GM12873 (cell line): Measurements from ENCODE around the gene AVPR2.

ENCODE experiments used
- TF ChIP-seq, protein P1 (sequence below): IDR thresholded peaks from 2 replicates; pipeline ENCODE4 v1.5.1; 2012; ENCODE audit warnings: low read depth, mild to moderate bottlenecking, moderate library complexity, low read length, control low read depth; ENCODE audit not compliant: insufficient read depth; ENCODE audit errors: missing control alignments

Gene AVPR2

DNA sequence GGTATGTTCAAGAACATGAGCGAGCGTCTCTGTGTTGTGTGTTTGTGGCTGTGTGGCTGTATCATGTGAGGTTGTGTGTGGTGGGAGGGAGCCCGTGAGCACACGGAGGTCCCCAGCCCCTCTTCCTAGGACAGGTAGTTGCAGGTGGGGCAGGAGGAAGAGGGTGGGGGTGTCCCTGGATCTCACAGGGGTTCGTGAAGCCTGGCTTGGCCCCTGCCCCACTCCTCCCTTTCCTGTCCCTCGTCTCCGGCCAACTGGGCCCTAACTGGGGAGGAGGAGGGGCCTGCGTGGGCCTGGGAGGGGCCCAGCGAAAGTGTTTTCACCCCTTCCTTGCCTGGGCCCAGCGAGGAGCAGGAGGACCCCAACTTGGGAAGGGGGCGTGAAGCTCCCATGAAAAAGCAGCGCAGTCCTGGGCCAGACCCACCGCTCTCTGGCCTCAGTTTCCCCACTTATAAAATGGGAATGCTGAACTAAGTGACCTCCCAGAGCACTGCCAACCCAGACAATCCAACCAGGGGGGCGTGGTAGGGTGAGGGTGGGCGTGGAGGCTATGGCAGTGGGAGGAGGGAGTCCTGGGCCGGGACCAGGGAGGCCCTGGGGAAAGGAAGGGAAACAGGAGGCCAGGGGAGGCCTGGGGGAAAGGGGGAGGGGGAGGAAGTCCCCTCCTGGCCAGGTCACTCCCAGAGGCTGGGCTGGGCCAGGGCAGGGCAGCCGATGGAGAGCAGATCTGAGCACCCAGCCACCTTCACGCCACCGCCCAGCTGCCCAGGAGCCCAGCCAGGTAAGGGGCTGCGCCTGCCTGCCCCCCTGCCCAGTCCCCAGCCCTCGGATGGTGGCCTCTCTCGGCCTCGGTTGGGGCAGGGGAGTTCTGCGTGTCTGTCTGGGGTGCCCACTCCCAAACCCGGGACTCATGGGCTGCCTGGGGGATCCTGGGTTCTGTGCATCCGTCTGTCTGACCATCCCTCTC lies at the start of gene AVPR2:
TSS of gene AVPR2 (plus strand) at position 683 of the 967 bp plus-strand sequence. CDS start 473 bp downstream, outside the sequence.
- TF ChIP-seq, protein P1, sequence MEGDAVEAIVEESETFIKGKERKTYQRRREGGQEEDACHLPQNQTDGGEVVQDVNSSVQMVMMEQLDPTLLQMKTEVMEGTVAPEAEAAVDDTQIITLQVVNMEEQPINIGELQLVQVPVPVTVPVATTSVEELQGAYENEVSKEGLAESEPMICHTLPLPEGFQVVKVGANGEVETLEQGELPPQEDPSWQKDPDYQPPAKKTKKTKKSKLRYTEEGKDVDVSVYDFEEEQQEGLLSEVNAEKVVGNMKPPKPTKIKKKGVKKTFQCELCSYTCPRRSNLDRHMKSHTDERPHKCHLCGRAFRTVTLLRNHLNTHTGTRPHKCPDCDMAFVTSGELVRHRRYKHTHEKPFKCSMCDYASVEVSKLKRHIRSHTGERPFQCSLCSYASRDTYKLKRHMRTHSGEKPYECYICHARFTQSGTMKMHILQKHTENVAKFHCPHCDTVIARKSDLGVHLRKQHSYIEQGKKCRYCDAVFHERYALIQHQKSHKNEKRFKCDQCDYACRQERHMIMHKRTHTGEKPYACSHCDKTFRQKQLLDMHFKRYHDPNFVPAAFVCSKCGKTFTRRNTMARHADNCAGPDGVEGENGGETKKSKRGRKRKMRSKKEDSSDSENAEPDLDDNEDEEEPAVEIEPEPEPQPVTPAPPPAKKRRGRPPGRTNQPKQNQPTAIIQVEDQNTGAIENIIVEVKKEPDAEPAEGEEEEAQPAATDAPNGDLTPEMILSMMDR, result no peak

DNA sequence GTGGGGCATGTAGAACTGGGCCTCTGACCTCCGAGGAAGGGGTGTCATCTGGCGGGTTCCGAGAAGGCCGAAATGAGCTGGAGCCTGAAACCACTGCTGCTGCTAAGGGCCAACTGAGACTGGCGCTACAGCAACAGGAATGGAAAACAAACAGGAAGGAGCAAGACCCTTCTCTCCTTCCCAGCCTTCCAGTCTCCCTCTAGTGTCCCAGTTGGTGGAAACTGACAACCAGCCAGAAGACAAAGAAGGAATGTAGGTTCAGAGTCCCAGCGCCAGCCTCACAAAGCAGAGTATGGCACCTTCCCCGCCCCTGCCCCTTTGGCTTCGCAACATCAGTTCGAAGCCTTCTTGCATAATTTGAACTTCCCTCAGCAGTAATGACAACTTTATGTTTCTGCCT lies 49.8 kb upstream of the AVPR2 start:
- TF ChIP-seq, protein P1, result no peak

DNA sequence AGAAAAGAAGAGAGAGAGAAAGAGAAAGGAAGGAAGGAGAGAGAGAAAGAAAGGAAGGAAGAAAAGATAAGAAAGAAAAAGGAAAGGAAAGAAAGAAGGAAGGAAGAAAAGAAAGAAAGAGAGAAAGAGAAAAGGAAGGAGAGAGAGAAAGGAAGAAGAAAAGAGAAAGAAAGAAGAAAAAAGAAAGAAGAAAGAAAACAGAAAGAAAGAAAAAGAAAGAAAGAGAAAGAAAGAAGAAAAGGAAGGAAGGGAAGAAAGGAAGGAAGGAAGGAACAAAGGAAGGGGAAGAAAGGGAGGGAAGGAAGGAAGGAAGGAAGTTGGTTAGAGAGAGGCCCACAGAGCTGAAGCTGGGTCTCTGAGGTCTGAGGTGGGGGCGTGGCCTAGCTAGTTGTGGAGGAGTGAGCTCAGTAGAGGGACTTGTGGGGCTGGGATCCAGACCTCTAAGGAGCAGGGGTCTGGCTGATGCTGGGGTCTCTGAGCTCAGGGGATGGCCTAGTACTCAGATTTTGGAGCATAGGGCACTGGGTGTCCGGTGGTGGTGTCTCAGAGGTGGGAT lies 47.0 kb upstream of the AVPR2 start:
- TF ChIP-seq, protein P1, result no peak

DNA sequence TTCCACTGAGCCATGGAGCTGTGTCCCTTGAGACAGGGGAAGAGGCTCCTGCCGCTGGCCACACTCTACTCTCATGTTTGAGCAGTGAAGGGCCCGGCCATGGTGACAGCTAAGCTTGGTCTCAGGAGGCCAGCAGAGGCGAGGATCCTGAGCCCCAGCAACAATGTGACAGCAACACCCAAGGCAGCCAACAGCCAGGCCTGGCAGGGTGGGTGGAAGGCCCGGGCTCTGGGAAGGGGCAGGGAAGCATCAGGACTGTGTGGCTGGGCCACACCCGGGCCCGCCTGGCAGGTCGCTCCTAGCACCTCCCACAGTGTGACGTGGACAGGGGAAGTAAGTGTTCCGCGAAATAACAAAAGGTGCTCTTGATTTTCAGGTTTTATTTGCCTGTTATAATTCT lies 43.3 kb upstream of the AVPR2 start:
- TF ChIP-seq, protein P1, result no peak

DNA sequence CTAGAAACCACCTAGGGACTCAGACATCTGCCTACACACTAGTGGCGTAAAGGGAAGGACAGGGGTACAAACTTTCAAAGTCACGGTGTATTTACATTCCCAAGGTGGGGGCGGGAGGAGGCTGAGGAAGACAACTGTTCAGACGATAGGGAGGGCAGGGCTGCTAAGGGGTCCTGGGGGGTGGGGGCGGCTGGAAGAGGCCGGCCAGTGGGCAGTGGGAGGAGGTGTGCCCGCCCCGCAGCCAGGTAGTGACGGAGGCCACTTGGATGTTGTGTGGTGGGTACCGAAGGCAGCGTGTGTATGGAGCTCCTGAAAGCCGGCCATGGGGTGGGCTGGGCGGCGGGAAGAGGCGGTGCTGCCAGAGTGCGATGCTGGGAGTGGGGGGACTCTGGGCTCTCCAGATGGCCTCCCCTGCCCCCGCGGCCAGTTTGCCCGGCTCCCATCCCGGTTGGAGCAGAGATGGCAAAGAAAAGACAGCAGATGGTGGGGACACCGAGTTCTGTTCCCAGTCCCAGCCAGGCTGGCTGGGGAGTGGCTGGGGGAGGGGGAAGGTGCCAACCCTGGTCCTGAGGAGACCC lies 42.7 kb upstream of the AVPR2 start:
- TF ChIP-seq, protein P1, result no peak

DNA sequence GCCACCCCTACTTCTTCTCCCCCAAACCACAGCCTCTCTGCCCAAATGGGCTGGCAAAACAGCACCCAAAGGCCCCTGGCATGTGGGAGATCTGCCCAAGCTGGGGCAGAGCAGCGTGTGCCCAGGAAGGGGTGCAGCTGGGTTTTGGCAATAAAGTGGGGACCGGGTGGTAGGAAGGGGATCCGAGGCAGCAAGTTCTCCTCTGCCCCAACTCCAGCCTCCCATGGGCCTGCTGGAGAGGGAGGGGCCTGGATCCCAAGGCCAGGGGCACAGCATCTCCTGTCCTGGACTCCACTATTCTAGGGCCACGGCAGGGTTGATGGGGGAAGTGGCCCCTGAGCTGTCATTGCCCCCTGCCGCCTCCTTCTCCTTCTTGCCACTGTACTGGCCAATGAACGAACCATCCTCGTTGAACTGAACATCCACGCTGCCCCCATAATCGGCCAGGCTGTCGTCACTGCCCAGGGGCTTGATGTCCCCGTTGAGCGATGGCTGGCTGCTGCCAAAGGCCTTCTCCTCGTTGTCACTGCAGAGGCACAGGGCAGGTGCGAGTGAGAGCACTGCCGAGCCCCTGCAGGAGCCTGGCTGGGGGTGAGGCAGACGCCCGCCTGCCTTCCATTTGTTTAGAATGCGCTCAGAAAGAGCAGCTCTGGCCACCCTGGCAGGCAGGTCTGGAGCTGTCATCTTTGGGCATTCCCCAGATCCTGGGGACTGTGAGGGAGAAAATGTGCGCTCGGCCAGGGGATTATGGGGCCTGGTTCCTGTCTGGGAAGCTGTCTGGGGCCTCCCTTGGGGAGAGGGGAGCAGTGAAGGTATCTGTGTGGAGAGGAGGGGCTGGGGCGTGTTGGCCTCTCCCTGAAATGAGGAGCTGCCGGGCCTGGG lies 41.9 kb upstream of the AVPR2 start:
- TF ChIP-seq, protein P1, result no peak
